HG03378 (cell line): ENCODE measurements around the gene CLBA1.

Experiments used
- ATAC-seq: cut with Tn5 transposase; IDR thresholded peaks from one replicate; pipeline ENCODE4 v1.9.1; 2021; ENCODE audit warnings: mild to moderate bottlenecking, moderate library complexity; ENCODE audit not compliant: unreplicated experiment

The CLBA1 gene

GRCh38 chr14:104999361-104999760 is 13.8 kb downstream of the CLBA1 start:
- ATAC-seq, result no peak

- no peak for ATAC-seq
Observed at GRCh38 chr14:105005329-105005928, 19.8 kb downstream of the CLBA1 start.

GRCh38 chr14:105005929-105006830 is 20.6 kb downstream of the CLBA1 start:
- ATAC-seq, result no peak

- ATAC-seq, result no peak
Observed at GRCh38 chr14:105006831-105007592, 21.4 kb downstream of the CLBA1 start.

DNA sequence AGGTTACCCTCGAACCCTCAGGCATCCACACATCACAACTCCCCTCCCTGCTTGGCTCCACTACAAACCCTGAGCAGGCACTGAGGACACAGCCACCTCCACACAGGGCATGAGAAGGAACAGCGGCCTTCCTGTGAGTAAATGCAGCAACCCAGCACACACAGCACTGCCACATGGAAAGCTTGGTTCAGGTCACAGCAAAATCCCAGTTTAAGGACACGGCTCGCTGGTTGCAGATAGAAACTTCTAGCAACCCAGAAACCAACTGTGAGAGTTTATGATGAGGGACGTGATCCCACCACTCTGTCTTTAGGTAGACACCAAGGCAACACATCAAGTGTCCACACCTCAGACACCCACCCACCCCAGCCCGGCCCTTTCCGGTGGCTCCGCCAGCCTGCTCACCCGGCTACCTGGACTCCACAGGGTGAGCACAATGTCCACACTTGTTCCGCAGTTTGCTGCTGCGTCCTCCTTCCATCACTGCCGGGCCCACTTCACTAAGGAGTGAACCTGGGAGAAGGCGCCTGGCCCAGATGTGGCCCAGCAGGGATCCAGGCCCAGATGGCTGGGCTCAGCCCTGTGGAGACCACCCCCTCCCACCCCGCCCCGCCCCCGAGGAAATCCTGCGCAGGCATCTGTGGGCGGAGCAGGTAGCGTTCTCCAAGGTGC is 22.1 kb downstream of the CLBA1 start:
- ATAC-seq, result no peak

DNA sequence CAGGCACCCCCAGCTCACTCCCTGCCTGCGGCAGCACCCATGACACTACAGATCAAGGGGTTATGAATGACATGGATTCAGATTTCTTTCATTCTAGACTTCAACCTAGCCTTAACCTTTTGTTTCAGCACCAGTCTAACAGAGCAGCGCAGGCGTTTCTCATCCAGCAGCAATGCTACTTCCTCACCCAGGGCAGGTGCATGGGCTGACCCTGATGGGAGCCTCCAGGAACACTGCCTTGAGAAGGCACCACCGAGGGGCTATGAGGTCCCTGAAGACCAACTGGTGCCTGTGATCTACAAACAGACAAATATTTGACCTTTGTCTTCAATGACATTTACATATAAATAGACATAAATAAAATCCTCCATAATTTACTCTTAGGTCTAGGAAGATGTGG is 24.5 kb downstream of the CLBA1 start:
- no peak for ATAC-seq

GRCh38 chr14:105010891-105011291 is 25.3 kb downstream of the CLBA1 start:
- no peak for ATAC-seq

DNA sequence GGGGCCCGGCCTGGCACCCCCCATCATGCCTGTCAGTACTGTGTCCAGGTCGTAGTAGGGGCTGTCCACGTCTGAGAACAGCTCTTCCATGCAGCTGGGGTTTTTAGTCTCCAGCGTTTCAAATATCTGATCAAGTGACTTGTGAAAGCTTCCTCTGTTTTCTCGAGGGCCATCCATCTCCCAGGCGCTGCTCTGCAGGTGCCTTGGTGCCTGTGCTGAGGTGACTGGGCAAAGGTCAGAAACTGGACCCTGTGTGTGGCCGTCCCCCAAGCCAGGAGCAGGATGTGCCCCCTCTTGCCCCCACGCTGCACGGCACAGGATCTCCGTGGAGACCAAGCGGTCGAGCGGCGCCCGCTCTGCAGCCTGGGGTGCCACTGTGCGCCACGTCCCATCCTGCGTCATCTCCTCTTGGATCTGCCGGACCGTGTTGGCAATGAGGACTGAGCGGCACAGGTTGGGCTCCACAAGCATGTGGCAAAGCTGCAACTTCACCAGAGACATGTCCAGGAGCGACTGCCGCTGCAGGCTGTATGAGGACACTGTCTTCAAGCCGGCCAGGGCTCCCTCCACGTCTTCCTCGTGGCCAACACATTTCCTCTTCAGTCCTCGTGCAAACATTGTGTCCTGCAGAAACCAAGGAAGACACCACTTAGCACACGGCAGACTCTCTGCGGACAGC is 25.9 kb downstream of the CLBA1 start:
- ATAC-seq, result no peak

GRCh38 chr14:105012171-105012985 is 26.8 kb downstream of the CLBA1 start:
- ATAC-seq, result no peak

GRCh38 chr14:105013150-105013785 is 27.7 kb downstream of the CLBA1 start:
- ATAC-seq, result no peak

DNA sequence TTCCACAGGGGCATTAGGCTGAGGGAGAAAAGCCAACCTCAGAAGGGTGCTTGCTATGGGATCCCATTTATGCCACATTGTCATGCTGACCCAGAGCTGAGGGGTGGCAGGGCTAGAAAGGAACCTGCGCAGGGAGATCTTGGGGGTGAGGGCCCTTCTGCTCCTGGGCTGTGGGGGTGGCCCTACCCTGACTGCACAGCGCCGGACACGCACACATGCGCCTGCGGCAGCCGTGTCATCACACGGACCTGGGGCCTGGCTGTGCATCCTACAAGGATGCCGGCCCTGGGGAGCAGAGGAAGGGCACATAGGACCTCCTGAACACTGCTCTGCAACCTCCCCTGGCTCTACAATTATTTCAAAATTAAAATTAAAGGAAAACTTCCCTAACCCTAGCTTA is 28.4 kb downstream of the CLBA1 start:
- no peak for ATAC-seq

DNA sequence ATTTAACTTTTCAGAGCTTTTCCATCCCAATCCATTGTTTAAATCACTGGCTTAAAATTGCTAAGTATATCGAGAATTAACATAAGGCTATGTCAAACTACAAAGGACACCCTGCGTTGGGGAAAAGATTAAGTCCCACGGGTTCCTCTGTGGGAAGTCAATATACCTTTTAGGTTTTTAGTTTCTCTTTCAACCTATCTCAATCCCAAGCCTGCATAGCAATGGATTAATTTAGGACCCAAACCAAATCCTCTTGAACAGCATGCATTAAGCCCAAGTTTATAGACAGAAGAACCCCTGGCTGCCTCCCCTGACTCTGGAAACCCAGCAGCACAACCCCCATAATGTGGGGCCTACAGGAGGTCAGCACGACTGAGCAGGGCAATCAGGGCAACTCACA is 29.0 kb downstream of the CLBA1 start:
- no peak for ATAC-seq

GRCh38 chr14:105015242-105015641 is 29.7 kb downstream of the CLBA1 start:
- no peak for ATAC-seq

GRCh38 chr14:105015905-105016304 is 30.3 kb downstream of the CLBA1 start:
- no peak for ATAC-seq

GRCh38 chr14:105018414-105018813 is 32.8 kb downstream of the CLBA1 start:
- no peak for ATAC-seq

- ATAC-seq, result peak; percentile 26
Observed at GRCh38 chr14:105019861-105020814, 34.5 kb downstream of the CLBA1 start.

GRCh38 chr14:105020815-105021655 is 35.4 kb downstream of the CLBA1 start, which contains the start of gene CDCA4:
CDCA4 (minus strand) TSS chr14:105021083; CDS start chr14:105011929, 9,154 bp downstream.
- ATAC-seq, result peak; percentile 41
